IMR-90 (cell line): ENCODE measurements around the gene THRB.

ENCODE experiments used
- CHD1 ChIP-seq: IDR thresholded peaks from 2 replicates; pipeline ENCODE4 v1.6.1; 2012; ENCODE audit warnings: low read depth, low read length, improper control_type of control experiment
- MAZ ChIP-seq: IDR thresholded peaks from 2 replicates; pipeline ENCODE4 v1.6.1; 2012; ENCODE audit warnings: low read depth, mild to moderate bottlenecking, low read length, improper control_type of control experiment, moderate library complexity, borderline replicate concordance
- NFE2L2 ChIP-seq: fragments of 150-350 bp; IDR thresholded peaks from 2 replicates; pipeline ENCODE4 v1.6.1; 2016; ENCODE audit warnings: low read depth, mild to moderate bottlenecking, low read length
- POLR2A ChIP-seq: IDR thresholded peaks from 2 replicates; pipeline ENCODE4 v1.6.1; 2012; ENCODE audit warnings: mild to moderate bottlenecking, low read depth, low read length
- TF ChIP-seq, protein P1 (sequence below): conservative IDR thresholded peaks from 2 replicates; pipeline ENCODE4 v1.5.1; 2012; ENCODE audit warnings: mild to moderate bottlenecking, low read depth, low read length, improper control_type of control experiment
- TF ChIP-seq, protein P2 (sequence below): fragments of 150-350 bp; IDR thresholded peaks from 2 replicates; pipeline ENCODE4 v1.6.1; 2017; ENCODE audit warnings: mild to moderate bottlenecking, antibody characterized with exemption, low read length, low read depth

DNA sequence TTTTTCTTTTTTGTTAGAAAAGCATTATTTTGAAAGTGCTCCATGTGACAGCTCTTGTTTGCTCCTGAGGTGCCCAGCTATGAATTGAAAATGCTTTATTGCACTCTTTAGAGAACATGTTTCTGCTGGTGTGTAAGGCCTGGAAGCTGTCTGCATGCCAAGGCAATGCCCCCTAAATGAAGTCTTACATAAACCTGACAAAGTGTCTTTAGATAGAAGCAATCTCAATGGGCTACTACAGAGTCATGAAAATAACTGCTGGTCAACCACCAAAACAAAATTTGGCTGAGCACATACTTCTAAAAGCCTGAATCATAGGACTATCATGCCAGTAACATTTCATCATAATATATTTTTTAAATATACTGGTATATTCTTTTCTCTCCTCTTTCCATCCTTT, 178.7 kb downstream of the THRB start:
- no peak for TF ChIP-seq MAZ
- TF ChIP-seq, protein P1, sequence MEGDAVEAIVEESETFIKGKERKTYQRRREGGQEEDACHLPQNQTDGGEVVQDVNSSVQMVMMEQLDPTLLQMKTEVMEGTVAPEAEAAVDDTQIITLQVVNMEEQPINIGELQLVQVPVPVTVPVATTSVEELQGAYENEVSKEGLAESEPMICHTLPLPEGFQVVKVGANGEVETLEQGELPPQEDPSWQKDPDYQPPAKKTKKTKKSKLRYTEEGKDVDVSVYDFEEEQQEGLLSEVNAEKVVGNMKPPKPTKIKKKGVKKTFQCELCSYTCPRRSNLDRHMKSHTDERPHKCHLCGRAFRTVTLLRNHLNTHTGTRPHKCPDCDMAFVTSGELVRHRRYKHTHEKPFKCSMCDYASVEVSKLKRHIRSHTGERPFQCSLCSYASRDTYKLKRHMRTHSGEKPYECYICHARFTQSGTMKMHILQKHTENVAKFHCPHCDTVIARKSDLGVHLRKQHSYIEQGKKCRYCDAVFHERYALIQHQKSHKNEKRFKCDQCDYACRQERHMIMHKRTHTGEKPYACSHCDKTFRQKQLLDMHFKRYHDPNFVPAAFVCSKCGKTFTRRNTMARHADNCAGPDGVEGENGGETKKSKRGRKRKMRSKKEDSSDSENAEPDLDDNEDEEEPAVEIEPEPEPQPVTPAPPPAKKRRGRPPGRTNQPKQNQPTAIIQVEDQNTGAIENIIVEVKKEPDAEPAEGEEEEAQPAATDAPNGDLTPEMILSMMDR, result no peak
- TF ChIP-seq POLR2A, result no peak
- TF ChIP-seq, protein P2, sequence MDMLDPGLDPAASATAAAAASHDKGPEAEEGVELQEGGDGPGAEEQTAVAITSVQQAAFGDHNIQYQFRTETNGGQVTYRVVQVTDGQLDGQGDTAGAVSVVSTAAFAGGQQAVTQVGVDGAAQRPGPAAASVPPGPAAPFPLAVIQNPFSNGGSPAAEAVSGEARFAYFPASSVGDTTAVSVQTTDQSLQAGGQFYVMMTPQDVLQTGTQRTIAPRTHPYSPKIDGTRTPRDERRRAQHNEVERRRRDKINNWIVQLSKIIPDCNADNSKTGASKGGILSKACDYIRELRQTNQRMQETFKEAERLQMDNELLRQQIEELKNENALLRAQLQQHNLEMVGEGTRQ, result no peak
- no peak for TF ChIP-seq CHD1
- TF ChIP-seq NFE2L2, result no peak
